Activated CD4-positive, alpha-beta T cell treated with anti-CD3 and anti-CD28 coated beads, Interleukin-2, amount 50 U/mL, for 24 hours (primary cell): ENCODE results near the gene TMEM40.
"Not testable (repeated sequence)": the region's sequence is repeated elsewhere in the genome, so short reads cannot be mapped to it uniquely, and the experiment has no call there.

Experiments used
- DNase-seq, 2 donors: peaks; one replicate each; pipeline ENCODE4 v3.0.0-alpha.2; 2020; ENCODE audit warnings: low read depth in 1 of 2, low spot score in 1 of 2

Gene TMEM40

GRCh38 chr3:12752102-12752501 is 7.0 kb downstream of the TMEM40 start:
- DNase-seq: no peak

GRCh38 chr3:12751571-12751970 is 7.5 kb downstream of the TMEM40 start:
- DNase-seq: no peak

- DNase-seq: peak in 1 of 2 donors; percentile 7
Observed at GRCh38 chr3:12750658-12751071, 8.4 kb downstream of the TMEM40 start.

GRCh38 chr3:12750223-12750622 is 8.8 kb downstream of the TMEM40 start:
- no peak for DNase-seq

- DNase-seq: no peak
Observed at GRCh38 chr3:12748477-12748876, 10.6 kb downstream of the TMEM40 start.

- DNase-seq: no peak
Observed at GRCh38 chr3:12746419-12746818, 12.6 kb downstream of the TMEM40 start.

- no peak for DNase-seq
Observed at GRCh38 chr3:12744326-12744725, 14.7 kb downstream of the TMEM40 start.

- no peak for DNase-seq
Observed at GRCh38 chr3:12743583-12743982, 15.5 kb downstream of the TMEM40 start.

- no peak for DNase-seq
Observed at GRCh38 chr3:12742330-12743107, 16.5 kb downstream of the TMEM40 start.

- DNase-seq: no peak
Observed at GRCh38 chr3:12741209-12741608, 17.9 kb downstream of the TMEM40 start.

- no peak for DNase-seq
Observed at GRCh38 chr3:12737833-12738232, 21.2 kb downstream of the TMEM40 start.

- no peak for DNase-seq
Observed at GRCh38 chr3:12737319-12737718, 21.7 kb downstream of the TMEM40 start.

- no peak for DNase-seq
Observed at GRCh38 chr3:12734960-12735359, 24.1 kb downstream of the TMEM40 start.

- DNase-seq: no peak
Observed at GRCh38 chr3:12733566-12733965, 25.5 kb downstream of the TMEM40 start.

GRCh38 chr3:12730506-12731242 is 28.4 kb downstream of the TMEM40 start:
- no peak for DNase-seq

- DNase-seq: no peak
Observed at GRCh38 chr3:12729051-12729651, 29.9 kb downstream of the TMEM40 start.

GRCh38 chr3:12727937-12728336 is 31.1 kb downstream of the TMEM40 start:
- DNase-seq: no peak

GRCh38 chr3:12727481-12727880 is 31.6 kb downstream of the TMEM40 start:
- DNase-seq: no peak

- no peak for DNase-seq
Observed at GRCh38 chr3:12725436-12725835, 33.6 kb downstream of the TMEM40 start.

- DNase-seq: no peak
Observed at GRCh38 chr3:12724794-12725193, 34.3 kb downstream of the TMEM40 start.

- not testable (repeated sequence) for DNase-seq
Observed at GRCh38 chr3:12723362-12723761, 35.7 kb downstream of the TMEM40 start.

- no peak for DNase-seq
Observed at GRCh38 chr3:12722226-12722625, 36.8 kb downstream of the TMEM40 start.
